Type B pancreatic cell (in vitro differentiated cells): ENCODE data around the gene OLFML1. TPM values are rescaled to one million over a fixed set of nuclear protein-coding genes. Genes with fewer than 3 reads are reported as not detected.

Experiments used
- DNase-seq: peaks from one replicate; pipeline ENCODE4 v3.0.0; 2021; ENCODE audit warnings: mixed read lengths; ENCODE audit not compliant: unreplicated experiment; ENCODE audit errors: extremely low spot score
- H3K27ac Mint-ChIP-seq: 2 replicates; pipeline ENCODE4 v1.8.0; 2021; ENCODE audit warnings: mild to moderate bottlenecking, mixed read lengths
- H3K27me3 Mint-ChIP-seq: 2 replicates; pipeline ENCODE4 v1.8.0; 2021; ENCODE audit warnings: mixed read lengths
- H3K36me3 Mint-ChIP-seq: 2 replicates; pipeline ENCODE4 v1.8.0; 2021; ENCODE audit warnings: mixed read lengths
- H3K4me1 Mint-ChIP-seq: one replicate; pipeline ENCODE4 v1.8.0; 2021; ENCODE audit warnings: mixed read lengths; ENCODE audit not compliant: unreplicated experiment
- H3K4me3 Mint-ChIP-seq: 2 replicates; pipeline ENCODE4 v1.8.0; 2021; ENCODE audit warnings: mild to moderate bottlenecking, mixed read lengths
- H3K9me3 Mint-ChIP-seq: 2 replicates; pipeline ENCODE4 v1.8.0; 2021; ENCODE audit warnings: mixed read lengths
- CTCF ChIP-seq: fragments of 200-600 bp; sonication (generic); conservative IDR thresholded peaks from 2 replicates; pipeline ENCODE4 v1.5.0; 2021; ENCODE audit warnings: antibody characterized with exemption, mild to moderate bottlenecking
- total RNA-seq: library from RNA; stranded (reverse); gene quantifications from 2 replicates; pipeline ENCODE4 v1.2.1, GENCODE V29; 2021; ENCODE audit warnings: low replicate concordance

Gene OLFML1
- total RNA-seq, 1 donor from 2014 or later: 11.8 TPM

- DNase-seq: no peak
- peaks cover 6% of the 10 kb centered on the region for H3K36me3 Mint-ChIP-seq
- no peaks in the 10 kb centered on the region for H3K27me3 Mint-ChIP-seq
- TF ChIP-seq CTCF: no peak
- H3K4me1 Mint-ChIP-seq: peaks cover 21% of the 10 kb centered on the region
- H3K9me3 Mint-ChIP-seq: no peaks in the 10 kb centered on the region
- H3K4me3 Mint-ChIP-seq: no peak overlapping the region
- no peak overlapping the region for H3K27ac Mint-ChIP-seq
These were observed 61.1 kb downstream of the OLFML1 start for GRCh38 chr11:7546324-7546791.

- no peaks in the 10 kb centered on the region for H3K27me3 Mint-ChIP-seq
These were observed 62.4 kb downstream of the OLFML1 start for GRCh38 chr11:7547687-7548086.

GRCh38 chr11:7548659-7549274 lies 63.5 kb downstream of the OLFML1 start:
- Mint-ChIP-seq H3K9me3 (no peaks in the 10 kb centered on the region), H3K4me3 (no peak overlapping the region), H3K4me1 (peaks cover 13% of the 10 kb centered on the region), H3K27ac (no peak overlapping the region), H3K27me3 (no peaks in the 10 kb centered on the region), H3K36me3 (peaks cover 6% of the 10 kb centered on the region)
- TF ChIP-seq CTCF: peak; percentile 33
- DNase-seq: no peak

More at GRCh38 chr11:7547687-7548086, 62.4 kb downstream of the OLFML1 start:
- Mint-ChIP-seq H3K9me3 (no peaks in the 10 kb centered on the region), H3K4me1 (peaks cover 14% of the 10 kb centered on the region), H3K4me3 (no peak overlapping the region), H3K36me3 (peaks cover 6% of the 10 kb centered on the region), H3K27ac (no peak overlapping the region)
- TF ChIP-seq CTCF: no peak
- no peak for DNase-seq

GRCh38 chr11:7549681-7550080 lies 64.4 kb downstream of the OLFML1 start:
- DNase-seq: no peak
- H3K27ac Mint-ChIP-seq: no peak overlapping the region
- no peak overlapping the region for H3K4me3 Mint-ChIP-seq
- no peaks in the 10 kb centered on the region for H3K9me3 Mint-ChIP-seq
- H3K36me3 Mint-ChIP-seq: peaks cover 6% of the 10 kb centered on the region
- TF ChIP-seq CTCF: no peak
- no peaks in the 10 kb centered on the region for H3K27me3 Mint-ChIP-seq
- H3K4me1 Mint-ChIP-seq: peaks cover 19% of the 10 kb centered on the region

GRCh38 chr11:7551571-7551970 lies 66.3 kb downstream of the OLFML1 start:
- Mint-ChIP-seq H3K9me3 (peaks cover 3% of the 10 kb centered on the region), H3K27ac (no peak overlapping the region), H3K36me3 (peaks cover 6% of the 10 kb centered on the region), H3K4me1 (peaks cover 30% of the 10 kb centered on the region), H3K4me3 (no peak overlapping the region), H3K27me3 (no peaks in the 10 kb centered on the region)
- TF ChIP-seq CTCF: no peak
- DNase-seq: no peak
